ENCODE data around the gene RNF224. TPM values are rescaled to one million over a fixed set of nuclear protein-coding genes. Genes with fewer than 3 reads are reported as not detected.

The RNF224 gene
- total RNA-seq, 2 experiments from 2014 or later, result 0.14 TPM; not detected in 1

DNA sequence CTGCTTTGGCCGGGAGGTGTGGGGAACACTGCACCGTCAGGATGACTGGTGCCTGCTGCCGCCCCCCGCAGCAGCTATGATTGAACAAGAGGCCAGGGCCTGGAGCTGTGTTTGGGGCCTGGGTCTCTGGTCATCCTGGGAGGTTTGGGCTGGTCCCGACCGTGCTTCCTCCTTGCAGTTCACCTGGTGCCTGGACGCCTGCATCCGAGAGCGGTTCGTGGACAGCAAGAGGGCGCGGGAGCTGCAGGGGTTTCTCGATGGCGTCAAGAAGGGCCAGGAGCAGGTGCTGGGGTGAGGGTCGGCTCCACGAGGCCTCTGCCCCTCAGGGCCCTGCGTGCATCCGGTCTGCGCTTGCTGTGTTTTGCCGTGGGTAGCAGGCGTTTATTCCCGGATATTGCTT lies 36.8 kb downstream of the RNF224 start:
- Mint-ChIP-seq H3K27me3 (no peaks in the 10 kb centered on the region), H3K4me1 (ENCODE audit: low read depth) (no peaks in the 10 kb centered on the region)

DNA sequence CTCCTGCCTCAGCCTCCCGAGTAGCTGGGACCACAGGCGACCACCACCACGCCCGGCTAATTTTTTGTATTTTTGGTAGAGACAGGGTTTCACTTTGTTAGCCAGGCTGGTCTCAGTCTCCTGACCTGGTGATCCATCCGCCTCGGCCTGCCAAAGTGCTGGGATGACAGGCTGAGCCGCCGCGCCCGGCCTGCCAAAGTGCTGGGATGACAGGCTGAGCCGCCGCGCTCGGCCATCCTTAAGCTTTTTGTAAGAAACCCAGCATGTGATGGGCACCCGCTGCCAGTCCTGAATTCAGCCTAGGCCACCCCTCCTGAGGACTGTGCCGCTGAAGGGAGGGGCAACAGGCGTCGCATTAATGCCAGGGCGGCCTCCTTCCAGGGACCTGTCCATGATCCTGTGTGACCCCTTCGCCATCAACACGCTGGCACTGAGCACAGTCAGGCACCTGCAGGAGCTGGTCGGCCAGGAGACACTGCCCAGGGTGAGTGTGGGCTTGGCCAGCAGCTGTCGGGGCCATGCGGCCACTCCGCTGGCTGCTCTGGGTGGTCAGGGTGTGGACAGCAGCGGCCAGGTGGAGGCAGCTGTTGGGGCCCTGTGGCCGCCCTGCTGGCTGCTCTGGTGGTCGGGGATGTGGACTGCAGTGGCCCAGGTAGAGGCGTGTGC lies 38.3 kb downstream of the RNF224 start:
- TF ChIP-seq, protein P1, sequence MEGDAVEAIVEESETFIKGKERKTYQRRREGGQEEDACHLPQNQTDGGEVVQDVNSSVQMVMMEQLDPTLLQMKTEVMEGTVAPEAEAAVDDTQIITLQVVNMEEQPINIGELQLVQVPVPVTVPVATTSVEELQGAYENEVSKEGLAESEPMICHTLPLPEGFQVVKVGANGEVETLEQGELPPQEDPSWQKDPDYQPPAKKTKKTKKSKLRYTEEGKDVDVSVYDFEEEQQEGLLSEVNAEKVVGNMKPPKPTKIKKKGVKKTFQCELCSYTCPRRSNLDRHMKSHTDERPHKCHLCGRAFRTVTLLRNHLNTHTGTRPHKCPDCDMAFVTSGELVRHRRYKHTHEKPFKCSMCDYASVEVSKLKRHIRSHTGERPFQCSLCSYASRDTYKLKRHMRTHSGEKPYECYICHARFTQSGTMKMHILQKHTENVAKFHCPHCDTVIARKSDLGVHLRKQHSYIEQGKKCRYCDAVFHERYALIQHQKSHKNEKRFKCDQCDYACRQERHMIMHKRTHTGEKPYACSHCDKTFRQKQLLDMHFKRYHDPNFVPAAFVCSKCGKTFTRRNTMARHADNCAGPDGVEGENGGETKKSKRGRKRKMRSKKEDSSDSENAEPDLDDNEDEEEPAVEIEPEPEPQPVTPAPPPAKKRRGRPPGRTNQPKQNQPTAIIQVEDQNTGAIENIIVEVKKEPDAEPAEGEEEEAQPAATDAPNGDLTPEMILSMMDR (IDR thresholded peaks at IDR 0.05), result no peak
- H3K27me3 ChIP-seq (ENCODE audit: control insufficient read depth in 1 of 2, insufficient read depth in 2 of 2, low read length in 2 of 2), result no peaks in the 10 kb centered on the region
- H3K27ac ChIP-seq (ENCODE audit: low read depth in 1 of 2, low read length in 2 of 2), result no peak overlapping the region
- no peak overlapping the region for H3K4me3 ChIP-seq (ENCODE audit: low read length)
- Mint-ChIP-seq H3K9me3 (no peaks in the 10 kb centered on the region), H3K4me1 (ENCODE audit: low read depth) (no peaks in the 10 kb centered on the region), H3K27ac (no peak overlapping the region), H3K4me3 (no peak overlapping the region), H3K27me3 (no peaks in the 10 kb centered on the region), H3K36me3 (ENCODE audit: low read depth) (peaks cover 48% of the 10 kb centered on the region)
- H3K36me3 ChIP-seq (ENCODE audit: insufficient read depth, low read length), result peaks cover 52% of the 10 kb centered on the region
- ATAC-seq (ENCODE audit: poor library complexity) (no peak), DNase-seq (peak in 1 of 14 experiments; percentile 19)
- no peaks in the 10 kb centered on the region for H3K4me1 ChIP-seq (ENCODE audit: insufficient read depth, low read length)
- ChIA-PET POLR2A (interaction anchor here (0.7 to 1.3 kb wide), 2 partner anchors 10 to 12 kb away, joined by 4 to 6 read pairs; partner anchors contain the start of genes NELFB and TOR4A), CTCF (no interaction called here)
- intact Hi-C loops (cut with DNase I, micrococcal nuclease), result no loop called here
- H3K9me3 ChIP-seq (ENCODE audit: control insufficient read depth in 1 of 2, insufficient read depth in 1 of 2, low read length in 2 of 2), result no peaks in the 10 kb centered on the region

More for the DNA sequence above, 36.8 kb downstream of the RNF224 start:
- DNase-seq, result no peak
- intact Hi-C loops (cut with DNase I, micrococcal nuclease), result no loop called here
- Mint-ChIP-seq H3K9me3 (no peaks in the 10 kb centered on the region), H3K27ac (no peak overlapping the region), H3K4me3 (no peak overlapping the region), H3K36me3 (ENCODE audit: low read depth) (peaks cover 42% of the 10 kb centered on the region)
- no peaks in the 10 kb centered on the region for H3K4me1 ChIP-seq (ENCODE audit: insufficient read depth, low read length)
- H3K27ac ChIP-seq (ENCODE audit: low read depth in 1 of 2, low read length in 2 of 2), result no peak overlapping the region
- H3K27me3 ChIP-seq (ENCODE audit: control insufficient read depth in 1 of 2, insufficient read depth in 2 of 2, low read length in 2 of 2), result no peaks in the 10 kb centered on the region
- no peak for ATAC-seq (ENCODE audit: poor library complexity)
- H3K4me3 ChIP-seq (ENCODE audit: low read length), result no peak overlapping the region
- CTCF ChIA-PET, result no interaction called here
- no peaks in the 10 kb centered on the region for H3K9me3 ChIP-seq (ENCODE audit: control insufficient read depth in 1 of 2, insufficient read depth in 1 of 2, low read length in 2 of 2)
- POLR2A ChIA-PET, result no interaction called here
- H3K36me3 ChIP-seq (ENCODE audit: insufficient read depth, low read length), result peaks cover 44% of the 10 kb centered on the region
- TF ChIP-seq, protein P1 (IDR thresholded peaks at IDR 0.05), result no peak

DNA sequence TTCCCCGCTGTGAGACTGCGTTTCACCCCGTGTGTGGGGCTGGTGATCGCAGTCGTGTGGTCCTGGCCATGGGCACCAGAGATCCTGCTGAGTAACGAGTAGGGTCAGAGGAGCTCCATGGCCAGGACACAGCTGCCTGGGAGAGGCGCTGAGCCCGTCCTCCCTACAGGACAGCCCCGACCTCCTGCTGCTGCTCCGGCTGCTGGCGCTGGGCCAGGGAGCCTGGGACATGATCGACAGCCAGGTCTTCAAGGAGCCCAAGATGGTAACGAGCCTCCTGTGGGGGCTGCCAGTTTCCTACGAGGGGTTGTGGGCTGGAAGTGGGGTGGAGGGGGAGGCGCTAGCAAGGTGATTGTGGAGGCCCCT lies 38.8 kb downstream of the RNF224 start:
- peaks cover 50% of the 10 kb centered on the region for H3K36me3 Mint-ChIP-seq (ENCODE audit: low read depth)
- TF ChIP-seq, protein P1 (IDR thresholded peaks at IDR 0.05), result no peak
- no peak for ATAC-seq (ENCODE audit: poor library complexity)
- POLR2A ChIA-PET, result interaction anchor here (1.3 kb wide), 1 partner anchor 11 kb away, joined by 4 read pairs; the partner anchor contains the start of gene NELFB
- H3K4me1 ChIP-seq (ENCODE audit: insufficient read depth, low read length), result peaks cover 5% of the 10 kb centered on the region
- peak in 1 of 14 experiments; percentile 21 for DNase-seq
- intact Hi-C loops (cut with DNase I, micrococcal nuclease), result no loop called here
- no peak overlapping the region for H3K4me3 ChIP-seq (ENCODE audit: low read length)
- no peaks in the 10 kb centered on the region for H3K27me3 ChIP-seq (ENCODE audit: control insufficient read depth in 1 of 2, insufficient read depth in 2 of 2, low read length in 2 of 2)
- H3K27ac Mint-ChIP-seq, result no peak overlapping the region
- CTCF ChIA-PET, result no interaction called here
- H3K4me3 Mint-ChIP-seq, result no peak overlapping the region
- peaks cover 52% of the 10 kb centered on the region for H3K36me3 ChIP-seq (ENCODE audit: insufficient read depth, low read length)
- H3K9me3 Mint-ChIP-seq, result no peaks in the 10 kb centered on the region
- no peaks in the 10 kb centered on the region for H3K9me3 ChIP-seq (ENCODE audit: control insufficient read depth in 1 of 2, insufficient read depth in 1 of 2, low read length in 2 of 2)
- no peak overlapping the region for H3K27ac ChIP-seq (ENCODE audit: low read depth in 1 of 2, low read length in 2 of 2)
- no peaks in the 10 kb centered on the region for H3K27me3 Mint-ChIP-seq
- H3K4me1 Mint-ChIP-seq (ENCODE audit: low read depth), result peaks cover 2% of the 10 kb centered on the region
